NCI-H1417 (cell line): ENCODE results near the gene FSIP1.

Source experiments
- DNase-seq, 3 experiments: peaks; one replicate each; lab custom pipeline; 2025; lab: John Stamatoyannopoulos, UW

Gene FSIP1

GRCh38 chr15:39684233-39684632, 98.4 kb downstream of the FSIP1 start:
- no peak for DNase-seq

GRCh38 chr15:39682366-39682765, 100.3 kb downstream of the FSIP1 start:
- DNase-seq: no peak

- no peak for DNase-seq
These were observed 101.8 kb downstream of the FSIP1 start for GRCh38 chr15:39680868-39681267.

- DNase-seq: no peak
These were observed 110.0 kb downstream of the FSIP1 start for GRCh38 chr15:39672666-39673065.

GRCh38 chr15:39672184-39672583, 110.5 kb downstream of the FSIP1 start:
- no peak for DNase-seq

GRCh38 chr15:39670687-39671086, 112.0 kb downstream of the FSIP1 start:
- no peak for DNase-seq

- DNase-seq: no peak
These were observed 113.0 kb downstream of the FSIP1 start for GRCh38 chr15:39669661-39670060.

- no peak for DNase-seq
These were observed 113.4 kb downstream of the FSIP1 start for GRCh38 chr15:39669241-39669640.

- DNase-seq: no peak
These were observed 114.2 kb downstream of the FSIP1 start for GRCh38 chr15:39668457-39668856.

- no peak for DNase-seq
These were observed 115.1 kb downstream of the FSIP1 start for GRCh38 chr15:39667382-39668127.

GRCh38 chr15:39666677-39667076, 116.0 kb downstream of the FSIP1 start:
- no peak for DNase-seq

- no peak for DNase-seq
These were observed 116.9 kb downstream of the FSIP1 start for GRCh38 chr15:39665629-39666250.

GRCh38 chr15:39663704-39664250, 118.9 kb downstream of the FSIP1 start:
- no peak for DNase-seq

- DNase-seq: no peak
These were observed 120.9 kb downstream of the FSIP1 start for GRCh38 chr15:39661776-39662175.

GRCh38 chr15:39658740-39659139, 123.9 kb downstream of the FSIP1 start:
- no peak for DNase-seq

GRCh38 chr15:39657668-39658067, 125.0 kb downstream of the FSIP1 start:
- DNase-seq: no peak

GRCh38 chr15:39657181-39657580, 125.5 kb downstream of the FSIP1 start:
- DNase-seq: no peak

GRCh38 chr15:39654304-39654703, 128.3 kb downstream of the FSIP1 start:
- no peak for DNase-seq

GRCh38 chr15:39651881-39652280, 130.8 kb downstream of the FSIP1 start:
- DNase-seq: peak in 1 of 3 experiments; percentile 8

GRCh38 chr15:39651295-39651694, 131.3 kb downstream of the FSIP1 start:
- DNase-seq: no peak

GRCh38 chr15:39649757-39650156, 132.9 kb downstream of the FSIP1 start:
- no peak for DNase-seq

GRCh38 chr15:39646425-39646824, 136.2 kb downstream of the FSIP1 start:
- no peak for DNase-seq

GRCh38 chr15:39645976-39646257, 136.7 kb downstream of the FSIP1 start:
- no peak for DNase-seq
